HG03575 (cell line): ENCODE results near the gene SLC22A6.
"Not testable (repeated sequence)": the region's sequence is repeated elsewhere in the genome, so short reads cannot be mapped to it uniquely, and the experiment has no call there.

Experiments used
- ATAC-seq: cut with Tn5 transposase; IDR thresholded peaks from one replicate; pipeline ENCODE4 v1.9.1; 2021; ENCODE audit not compliant: unreplicated experiment, insufficient number of reproducible peaks, low FRiP score; ENCODE audit errors: extremely low read depth

SLC22A6 gene

DNA sequence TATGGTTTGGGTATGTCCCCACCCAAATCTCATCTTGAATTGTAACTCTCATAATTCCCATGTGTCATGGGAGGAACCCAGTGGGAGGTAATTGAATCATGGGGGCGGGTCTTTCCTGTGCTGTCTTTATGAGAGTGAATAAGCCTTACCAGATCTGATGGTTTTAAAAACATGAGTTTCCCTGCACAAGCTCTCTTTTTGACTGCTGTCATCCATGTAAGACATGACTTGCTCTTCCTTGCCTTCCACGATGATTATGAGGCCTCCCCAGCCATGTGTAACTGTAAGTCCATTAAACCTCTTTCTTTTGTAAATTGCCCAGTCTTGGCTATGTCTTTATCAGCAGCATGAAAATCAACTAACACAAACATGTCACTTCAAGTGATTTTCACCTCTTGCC, 47.2 kb downstream of the SLC22A6 start:
- not testable (repeated sequence) for ATAC-seq

- no peak for ATAC-seq
Measured at GRCh38 chr11:62934496-62934785, 50.3 kb downstream of the SLC22A6 start.

DNA sequence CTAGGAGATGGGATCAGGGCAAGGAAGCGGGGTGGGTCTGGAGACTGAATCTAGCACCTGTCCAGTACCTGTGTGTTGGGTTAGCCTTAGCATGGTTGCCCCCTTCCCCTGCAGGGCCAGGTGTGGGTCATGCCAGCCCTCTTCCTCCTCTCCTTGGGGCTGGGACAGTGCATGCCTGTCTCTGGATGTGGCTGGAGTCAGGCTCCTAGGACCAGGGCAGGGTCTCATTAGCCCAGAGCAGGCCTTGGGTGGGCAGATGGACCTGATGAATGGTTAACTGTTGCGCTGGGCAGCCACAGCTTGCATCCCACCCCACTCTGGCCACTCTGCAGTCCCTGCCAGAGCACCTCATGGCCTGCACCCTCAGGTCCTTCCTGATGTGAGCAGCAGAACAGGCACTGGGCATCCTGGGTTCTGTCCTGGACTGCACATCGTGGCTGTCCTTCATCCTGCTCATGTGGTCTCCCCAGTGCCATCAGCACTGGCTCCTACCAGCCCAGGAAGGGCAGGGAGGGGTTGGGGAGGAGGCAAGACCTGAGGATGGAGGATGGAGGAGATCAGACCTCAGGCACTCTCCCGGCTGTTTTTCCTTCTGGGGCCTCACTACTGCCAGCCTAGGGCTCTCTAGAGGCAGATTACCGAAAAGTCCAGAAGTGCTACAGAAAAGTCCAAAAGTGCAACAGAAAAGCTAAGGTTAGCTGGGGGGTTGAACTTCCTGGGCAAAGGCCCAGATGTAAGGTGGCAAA, 50.8 kb downstream of the SLC22A6 start:
- ATAC-seq: no peak

DNA sequence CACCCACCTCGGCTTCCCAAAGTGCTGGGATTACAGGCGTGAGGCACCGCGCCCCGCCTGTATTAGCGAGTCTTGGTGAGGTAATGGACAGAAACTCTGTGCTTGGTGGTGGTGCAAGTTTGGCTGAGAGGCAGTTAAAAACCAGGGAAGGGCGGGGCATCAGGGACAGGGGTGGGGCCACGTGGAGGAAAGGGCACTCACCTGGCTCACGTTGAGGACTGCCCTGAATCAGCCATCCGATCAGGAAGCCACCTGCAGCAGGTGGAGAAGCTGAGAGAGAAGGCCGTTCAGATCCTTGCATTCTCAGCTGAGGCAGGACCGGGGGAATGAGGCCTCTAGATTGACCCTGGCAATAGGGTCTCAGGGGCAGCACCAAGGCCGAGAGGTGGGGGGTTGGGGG, 51.5 kb downstream of the SLC22A6 start:
- ATAC-seq: no peak

DNA sequence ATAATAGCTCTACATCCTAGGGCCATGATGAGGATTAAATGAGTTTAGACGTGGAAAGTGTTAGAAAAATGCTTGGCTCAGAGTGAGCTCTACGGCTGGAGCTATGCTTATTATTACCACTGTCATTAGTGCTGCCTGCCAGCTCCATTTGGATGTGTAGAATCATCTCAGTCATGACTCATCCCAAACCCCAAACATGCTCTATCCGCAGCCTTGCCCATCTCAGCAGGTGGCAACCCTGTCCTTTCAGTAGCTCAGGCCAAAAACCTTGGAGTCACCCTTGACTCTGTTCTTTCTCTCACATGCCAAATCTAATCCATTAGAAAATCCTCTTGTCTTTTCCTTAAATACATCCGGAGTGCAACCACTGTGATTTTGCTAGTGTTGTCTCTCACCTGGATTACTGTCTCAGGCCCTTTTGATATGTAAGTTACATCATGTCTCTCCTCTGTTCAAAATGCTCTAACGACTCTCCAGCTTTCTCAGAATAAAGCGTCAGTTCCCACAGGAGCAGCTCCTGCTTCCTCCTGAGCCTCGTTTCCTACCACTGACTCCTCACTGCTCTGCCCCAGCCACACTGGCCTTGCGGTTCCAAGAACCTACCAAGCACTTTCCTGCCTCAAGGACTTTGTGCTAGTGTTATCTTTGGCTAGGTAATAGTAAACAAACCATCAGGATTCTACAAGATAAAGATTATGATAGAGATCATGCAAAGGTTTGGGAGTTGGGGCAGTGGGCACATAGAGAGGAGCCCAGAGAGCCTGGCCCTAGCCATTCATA, 53.1 kb downstream of the SLC22A6 start:
- ATAC-seq: no peak

DNA sequence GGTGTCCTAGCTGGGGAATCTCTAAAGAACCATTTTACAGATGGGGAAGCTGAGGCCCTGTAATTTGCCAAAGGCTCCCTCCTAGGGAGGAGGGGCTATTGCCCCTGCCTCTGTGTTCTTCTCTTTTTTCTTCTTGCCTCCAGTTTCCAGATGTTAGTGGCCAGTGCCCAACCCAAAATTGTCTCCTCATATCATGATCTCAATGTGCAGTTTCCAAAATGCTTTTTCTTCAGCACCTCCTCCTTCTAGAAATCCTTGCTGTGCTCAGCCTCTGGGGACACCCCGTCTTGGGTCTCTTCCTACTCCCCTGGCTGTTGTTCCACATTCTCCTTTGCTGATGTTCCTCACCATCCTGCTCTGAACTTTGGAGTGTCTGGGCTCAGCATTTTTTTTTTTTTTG, 54.1 kb downstream of the SLC22A6 start:
- ATAC-seq: no peak

DNA sequence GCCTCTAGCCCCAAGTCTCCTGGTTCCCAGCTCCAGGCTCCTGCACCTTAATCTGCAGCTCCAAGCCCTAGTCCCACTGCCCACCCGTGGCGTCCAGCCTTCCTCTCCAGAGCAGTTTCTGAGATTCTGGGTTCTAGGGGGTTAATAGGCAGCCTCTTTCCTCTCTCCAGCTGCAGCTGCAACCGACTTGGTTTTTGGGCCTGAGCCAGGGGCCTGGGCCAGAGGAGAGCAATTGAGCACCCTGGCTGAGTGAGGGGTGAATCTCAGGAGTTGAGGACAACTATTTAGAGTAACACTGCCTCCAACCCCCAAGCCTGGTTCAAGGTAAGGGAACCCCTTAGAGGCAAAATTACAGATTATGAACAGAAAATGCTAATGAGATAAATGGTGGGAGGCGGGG, 54.6 kb downstream of the SLC22A6 start:
- ATAC-seq: no peak

GRCh38 chr11:62928011-62928410, 56.8 kb downstream of the SLC22A6 start:
- ATAC-seq: no peak

GRCh38 chr11:62926680-62927455, 57.9 kb downstream of the SLC22A6 start:
- no peak for ATAC-seq
